ENCODE results near the gene RBP3.

GRCh38 chr10:47357911-47358310, 9.7 kb downstream of the RBP3 start:
- TF ChIP-seq CTCF (IDR thresholded peaks at IDR 0.05; ENCODE audit: poor library complexity) (no peak), EZH2 (IDR thresholded peaks at IDR 0.05; ENCODE audit: borderline replicate concordance) (no peak), EZH2phosphoT487 (IDR thresholded peaks at IDR 0.05; ENCODE audit: low read depth, severe bottlenecking, unreplicated experiment) (no peak)

Measured in hepatocyte (in vitro differentiated cells).